Spleen (tissue), 7 donors: ENCODE data around the gene ADGRV1.

Source experiments
- POLR2A ChIP-seq, 3 donors: fragments of 450-650 bp; IDR thresholded peaks; one replicate each; pipeline ENCODE4 v1.5.1; 2017; ENCODE audit warnings: antibody characterized with exemption in 3 of 3, mild to moderate bottlenecking in 1 of 3
- POLR2AphosphoS5 ChIP-seq, 3 donors: sonication (generic); formaldehyde crosslinking; IDR thresholded peaks; one replicate each; pipeline ENCODE4 v1.5.1; 2017; ENCODE audit warnings: antibody characterized with exemption in 3 of 3
- TF ChIP-seq, protein P1 (sequence below), 11 experiments: fragments of 200-600 bp in 7 of 11; fragments of 450-650 bp in 4 of 11; sonication (generic) in 4 of 11; IDR thresholded peaks in 8 of 11; conservative IDR thresholded peaks in 3 of 11; 1 replicate in 7 of 11; 2 replicates in 4 of 11; pipeline versions ENCODE4 v1.4.0 to v1.8.0; 2016 to 2021; ENCODE audit warnings: antibody characterized with exemption in 11 of 11, inconsistent platforms in 4 of 11, mild to moderate bottlenecking in 1 of 11
- donor health status: DM: no; HTN: no; CAD: no; lungs with moderate emphysema.
- donor health status: DM: no; HTN: no; CAD: no.
- donor health status: DM: no; HTN: no; CAD: no.

DNA sequence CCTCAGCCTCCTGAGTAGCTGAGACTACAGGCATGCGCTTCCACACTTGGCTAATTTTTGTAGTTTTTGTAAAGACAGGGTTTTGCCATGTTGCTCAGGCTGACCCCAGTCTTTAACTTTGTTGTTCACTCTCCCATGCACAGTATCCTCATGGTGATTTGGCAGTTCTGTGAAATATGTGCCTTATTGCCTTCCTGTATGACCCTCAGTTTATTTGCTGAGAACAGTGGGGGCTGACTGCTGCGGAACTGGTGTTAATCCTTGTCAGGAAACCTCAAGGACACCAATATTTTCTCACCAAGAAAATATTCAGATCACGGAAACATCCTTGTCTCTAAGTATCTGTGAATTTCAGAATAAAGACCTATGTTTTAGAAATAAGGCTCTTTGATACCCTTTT, 536.7 kb downstream of the ADGRV1 start:
- TF ChIP-seq, protein P1, sequence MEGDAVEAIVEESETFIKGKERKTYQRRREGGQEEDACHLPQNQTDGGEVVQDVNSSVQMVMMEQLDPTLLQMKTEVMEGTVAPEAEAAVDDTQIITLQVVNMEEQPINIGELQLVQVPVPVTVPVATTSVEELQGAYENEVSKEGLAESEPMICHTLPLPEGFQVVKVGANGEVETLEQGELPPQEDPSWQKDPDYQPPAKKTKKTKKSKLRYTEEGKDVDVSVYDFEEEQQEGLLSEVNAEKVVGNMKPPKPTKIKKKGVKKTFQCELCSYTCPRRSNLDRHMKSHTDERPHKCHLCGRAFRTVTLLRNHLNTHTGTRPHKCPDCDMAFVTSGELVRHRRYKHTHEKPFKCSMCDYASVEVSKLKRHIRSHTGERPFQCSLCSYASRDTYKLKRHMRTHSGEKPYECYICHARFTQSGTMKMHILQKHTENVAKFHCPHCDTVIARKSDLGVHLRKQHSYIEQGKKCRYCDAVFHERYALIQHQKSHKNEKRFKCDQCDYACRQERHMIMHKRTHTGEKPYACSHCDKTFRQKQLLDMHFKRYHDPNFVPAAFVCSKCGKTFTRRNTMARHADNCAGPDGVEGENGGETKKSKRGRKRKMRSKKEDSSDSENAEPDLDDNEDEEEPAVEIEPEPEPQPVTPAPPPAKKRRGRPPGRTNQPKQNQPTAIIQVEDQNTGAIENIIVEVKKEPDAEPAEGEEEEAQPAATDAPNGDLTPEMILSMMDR (IDR thresholded peaks at IDR 0.05 in 8 of 11, conservative IDR thresholded peaks at IDR 0.05 in 3 of 11), result no peak
- TF ChIP-seq POLR2A (IDR thresholded peaks at IDR 0.05), result no peak
- no peak for TF ChIP-seq POLR2AphosphoS5 (IDR thresholded peaks at IDR 0.05)
